IPS-15b (cell line): ENCODE data around the gene KIRREL2.
"Not testable (repeated sequence)": the region's sequence is repeated elsewhere in the genome, so short reads cannot be mapped to it uniquely, and the experiment has no call there.

Source experiments
- H3K27me3 ChIP-seq: one replicate; pipeline ENCODE4 v1.6.1; 2013; ENCODE audit warnings: low read length; ENCODE audit not compliant: control insufficient read depth, insufficient read depth
- H3K36me3 ChIP-seq: one replicate; pipeline ENCODE4 v1.6.1; 2013; ENCODE audit warnings: low read length; ENCODE audit not compliant: control insufficient read depth, insufficient read depth
- H3K4me1 ChIP-seq: one replicate; pipeline ENCODE4 v1.6.1; 2013; ENCODE audit warnings: mild to moderate bottlenecking, low read length; ENCODE audit not compliant: control insufficient read depth, insufficient read depth
- H3K4me3 ChIP-seq: one replicate; pipeline ENCODE4 v1.5.1; 2013; ENCODE audit warnings: low read depth, low read length
- H3K9ac ChIP-seq: one replicate; pipeline ENCODE4 v1.6.1; 2013; ENCODE audit warnings: low read depth, mild to moderate bottlenecking, low read length
- H3K9me3 ChIP-seq: one replicate; pipeline ENCODE4 v1.6.1; 2013; ENCODE audit warnings: mild to moderate bottlenecking, low read length; ENCODE audit not compliant: control insufficient read depth, insufficient read depth

KIRREL2 gene

DNA sequence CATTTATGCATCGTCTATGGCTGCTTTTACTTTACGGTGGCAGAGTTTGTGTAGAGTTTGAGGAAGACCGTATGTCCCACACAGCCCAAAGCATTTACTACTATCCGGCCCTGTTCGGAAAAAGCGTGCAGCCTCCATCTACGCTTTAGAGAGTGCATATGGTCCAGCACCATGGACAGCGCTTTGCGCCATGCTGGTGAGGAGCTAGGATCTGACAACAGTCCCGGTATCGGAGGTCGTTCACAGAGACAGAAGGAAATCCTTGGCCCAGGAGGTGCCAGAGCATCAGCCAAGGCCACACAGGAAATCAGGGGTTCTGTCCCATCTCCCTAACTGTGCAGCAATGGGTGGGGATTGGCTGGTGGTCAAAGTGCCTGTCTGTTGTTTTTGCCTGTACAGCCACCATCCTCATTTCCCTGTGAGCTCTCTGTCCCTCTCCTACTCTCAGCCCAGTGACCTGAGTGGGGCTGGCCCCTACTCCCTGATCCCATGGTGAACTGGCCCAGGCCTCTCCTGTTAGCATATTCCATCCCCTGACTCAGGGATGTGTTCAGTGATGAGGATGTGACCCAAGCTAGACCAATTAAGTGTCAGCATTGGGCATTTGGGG, 27.9 kb upstream of the KIRREL2 start:
- no peaks in the 10 kb centered on the region for H3K36me3 ChIP-seq
- no peaks in the 10 kb centered on the region for H3K4me1 ChIP-seq
- no peak overlapping the region for H3K9ac ChIP-seq
- peaks cover 10% of the 10 kb centered on the region for H3K27me3 ChIP-seq
- no peaks in the 10 kb centered on the region for H3K9me3 ChIP-seq
- no peak overlapping the region for H3K4me3 ChIP-seq

DNA sequence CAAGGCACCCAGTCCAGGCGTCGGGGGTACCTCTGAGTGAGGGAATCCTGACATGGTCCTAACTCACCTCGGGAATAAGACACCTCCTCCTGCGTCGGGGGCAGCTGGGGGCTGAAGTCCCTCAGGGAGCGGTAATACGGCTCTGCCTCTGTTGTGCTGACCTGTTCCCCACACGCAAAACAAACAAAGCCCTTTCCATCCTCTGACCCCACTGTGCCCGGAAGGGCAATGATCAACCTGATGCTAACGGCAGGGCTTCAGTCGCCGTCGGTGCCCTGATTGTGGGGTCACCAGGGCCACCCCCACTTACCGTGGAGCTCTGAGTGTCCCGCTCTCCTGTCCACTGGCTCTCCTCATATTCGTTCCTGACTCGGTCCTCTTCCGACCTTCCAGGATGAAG, 25.7 kb upstream of the KIRREL2 start:
- no peaks in the 10 kb centered on the region for H3K4me1 ChIP-seq
- no peaks in the 10 kb centered on the region for H3K36me3 ChIP-seq
- H3K9me3 ChIP-seq = no peaks in the 10 kb centered on the region
- no peak overlapping the region for H3K4me3 ChIP-seq
- no peak overlapping the region for H3K9ac ChIP-seq
- peaks cover 12% of the 10 kb centered on the region for H3K27me3 ChIP-seq

DNA sequence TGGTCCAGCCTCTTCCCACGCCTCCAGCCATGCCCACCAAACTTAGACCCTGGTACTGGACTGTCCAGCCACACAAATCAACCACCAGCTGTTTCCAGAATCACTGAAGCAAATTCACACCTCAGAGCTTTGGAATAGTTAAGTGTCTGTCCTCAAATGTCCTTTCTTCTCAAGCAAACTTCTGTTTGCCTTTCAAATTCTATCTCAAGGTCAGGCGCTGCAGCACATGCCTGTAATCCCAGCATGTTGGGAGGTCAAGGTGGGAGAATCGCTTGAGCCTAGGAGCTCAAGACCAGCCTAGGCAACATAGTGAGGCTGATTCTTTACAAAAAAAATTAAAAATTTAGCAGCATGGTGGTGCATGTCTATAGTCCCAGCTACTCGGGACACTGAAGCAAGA, 24.7 kb upstream of the KIRREL2 start:
- H3K9ac ChIP-seq = no peak overlapping the region
- H3K36me3 ChIP-seq = no peaks in the 10 kb centered on the region
- H3K9me3 ChIP-seq = no peaks in the 10 kb centered on the region
- H3K4me1 ChIP-seq = no peaks in the 10 kb centered on the region
- H3K27me3 ChIP-seq = peaks cover 12% of the 10 kb centered on the region
- H3K4me3 ChIP-seq = no peak overlapping the region

DNA sequence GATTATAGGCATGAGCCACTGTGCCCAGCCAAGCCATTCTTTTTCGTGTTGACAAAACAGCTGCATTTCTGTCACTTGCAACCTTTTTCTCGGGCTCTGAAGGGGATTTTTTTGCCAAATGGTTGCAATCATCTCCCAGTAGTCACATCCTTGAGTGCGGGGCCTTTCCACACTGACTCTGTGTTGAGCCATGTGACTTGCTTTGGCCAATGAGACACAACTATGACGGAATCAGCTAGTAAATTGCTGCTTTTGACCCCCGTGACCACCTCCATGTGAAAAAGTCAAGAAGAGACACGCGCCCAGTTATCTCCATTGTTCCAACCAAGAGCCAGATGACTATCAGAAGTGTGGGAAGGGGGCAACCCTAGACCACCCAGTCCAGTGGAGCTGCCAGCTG, 22.7 kb upstream of the KIRREL2 start:
- no peaks in the 10 kb centered on the region for H3K9me3 ChIP-seq
- no peak overlapping the region for H3K4me3 ChIP-seq
- H3K36me3 ChIP-seq = no peaks in the 10 kb centered on the region
- H3K9ac ChIP-seq = no peak overlapping the region
- H3K4me1 ChIP-seq = no peaks in the 10 kb centered on the region
- peaks cover 12% of the 10 kb centered on the region for H3K27me3 ChIP-seq

DNA sequence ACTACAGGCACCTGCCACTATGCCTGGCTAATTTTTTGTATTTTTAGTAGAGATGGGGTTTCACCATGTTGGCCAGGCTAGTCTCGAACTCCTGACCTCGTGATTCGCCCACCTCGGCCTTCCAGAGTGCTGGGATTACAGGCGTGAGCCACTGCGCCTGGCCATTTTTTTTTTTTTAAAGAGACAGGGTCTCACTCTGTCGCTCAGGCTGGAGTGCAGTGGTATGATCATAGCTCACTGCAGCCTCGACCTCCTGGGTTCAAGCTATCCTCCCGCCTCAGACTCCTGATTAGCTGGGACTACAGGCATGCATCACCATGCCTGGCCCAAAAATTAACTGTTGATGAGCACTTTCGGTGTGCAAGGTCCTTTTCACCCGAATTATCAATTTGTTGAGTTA, 20.6 kb upstream of the KIRREL2 start:
- H3K4me3 ChIP-seq, H3K36me3 ChIP-seq, H3K9ac ChIP-seq, H3K9me3 ChIP-seq, H3K4me1 ChIP-seq, H3K27me3 ChIP-seq: not testable (repeated sequence)

DNA sequence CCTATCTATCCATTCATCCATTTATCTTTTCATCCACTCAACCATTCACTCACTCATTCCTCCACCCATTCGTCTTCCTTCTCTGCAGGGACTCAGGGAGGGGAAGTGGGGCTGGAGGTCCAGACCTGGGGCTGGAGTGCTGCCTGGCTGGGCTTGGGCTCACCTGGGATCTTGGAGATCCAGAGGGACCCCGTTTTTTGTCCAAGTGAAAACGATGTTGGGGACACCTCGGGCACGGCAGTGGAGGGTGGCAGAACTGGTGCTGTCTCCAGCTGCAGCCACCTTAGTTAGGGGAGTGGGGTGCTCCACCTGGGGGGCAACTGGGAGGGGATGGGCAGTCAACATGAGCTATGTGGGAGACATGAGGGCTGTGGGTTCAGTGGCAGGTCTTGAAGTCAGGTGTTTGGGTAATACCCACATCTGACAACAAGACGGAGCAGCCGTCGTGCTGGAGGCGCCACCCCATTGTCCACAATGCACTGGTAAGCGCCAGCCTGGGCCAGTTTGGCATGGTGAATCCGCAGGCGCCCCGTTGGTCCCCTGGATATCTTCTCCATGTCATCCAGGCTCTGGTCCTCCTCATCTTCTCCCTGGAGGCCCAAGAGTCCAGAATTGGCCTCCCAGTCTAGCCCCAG, 14.6 kb upstream of the KIRREL2 start:
- Histone ChIP-seq H3K9ac (no peak overlapping the region), H3K4me3 (no peak overlapping the region), H3K36me3 (no peaks in the 10 kb centered on the region), H3K4me1 (no peaks in the 10 kb centered on the region), H3K27me3 (peaks cover 49% of the 10 kb centered on the region), H3K9me3 (no peaks in the 10 kb centered on the region)

DNA sequence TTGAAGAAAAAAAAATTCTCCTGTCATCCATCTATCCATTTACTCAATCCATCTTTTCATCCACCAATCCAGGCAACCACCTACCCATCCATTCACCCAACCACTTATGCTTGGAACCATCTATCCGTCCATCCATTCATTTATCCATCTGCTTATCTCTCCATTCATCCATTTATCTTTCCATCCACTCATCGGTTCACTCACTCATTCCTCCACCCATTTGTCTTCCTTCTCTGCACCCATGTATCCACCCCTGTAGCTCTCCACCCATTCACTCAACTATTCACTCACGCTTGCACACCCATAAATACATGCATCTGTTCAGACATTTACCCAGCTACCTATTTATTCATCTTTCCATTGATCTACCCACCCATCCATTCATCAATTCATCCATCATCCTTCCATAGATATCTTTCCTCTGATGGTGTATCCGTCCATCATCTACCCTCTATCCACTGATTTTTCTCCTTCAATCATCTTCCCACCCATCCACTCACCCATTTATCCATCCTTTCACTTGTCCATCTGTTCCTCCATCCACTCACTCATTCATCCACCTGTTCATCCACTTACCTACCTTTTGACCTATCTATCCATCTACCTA, 13.9 kb upstream of the KIRREL2 start:
- no peaks in the 10 kb centered on the region for H3K36me3 ChIP-seq
- H3K27me3 ChIP-seq = peaks cover 49% of the 10 kb centered on the region
- H3K9ac ChIP-seq = no peak overlapping the region

DNA sequence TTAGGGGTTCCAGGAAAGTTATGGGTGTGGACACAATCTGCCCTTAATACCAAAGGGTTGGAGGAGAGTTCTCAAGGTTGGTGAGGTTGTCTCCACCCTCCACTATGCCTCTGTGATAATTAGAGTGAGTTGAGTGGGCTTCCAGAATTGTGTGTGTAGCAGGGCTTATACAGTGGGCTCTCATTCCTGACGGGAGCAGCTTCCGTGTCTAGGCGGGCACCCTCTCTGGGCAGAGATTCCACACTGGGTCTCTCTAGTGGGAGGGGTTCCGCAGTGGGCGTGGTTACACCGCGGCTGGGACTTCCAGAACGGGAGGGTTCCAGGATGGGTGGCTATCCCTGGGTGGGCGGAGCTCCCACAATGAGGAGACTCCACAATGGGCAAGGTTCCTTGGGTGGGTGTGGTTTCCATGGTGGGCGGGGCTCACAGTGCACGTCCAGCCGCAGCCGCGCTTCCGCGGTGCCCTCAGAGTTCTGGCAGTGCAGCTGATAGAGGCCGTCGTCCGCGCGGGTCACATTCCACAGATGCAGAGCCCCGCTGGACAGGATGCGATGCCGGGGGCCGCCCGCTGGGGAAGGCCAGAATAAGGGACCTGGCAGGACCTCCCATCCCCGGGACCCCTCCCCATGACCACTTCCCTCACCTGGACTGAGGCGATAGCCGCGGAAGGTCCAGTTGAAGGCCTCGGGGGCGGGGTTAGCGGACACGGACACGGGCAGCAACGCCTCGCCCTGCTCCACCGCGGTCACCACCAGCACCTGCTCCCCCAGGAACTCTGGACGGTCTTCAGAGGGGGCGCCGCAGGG, 12.8 kb upstream of the KIRREL2 start:
- Histone ChIP-seq H3K36me3 (no peaks in the 10 kb centered on the region), H3K4me3 (peak overlapping the region; percentile 18), H3K9ac (no peak overlapping the region), H3K9me3 (no peaks in the 10 kb centered on the region), H3K4me1 (no peaks in the 10 kb centered on the region), H3K27me3 (peaks cover 52% of the 10 kb centered on the region)

More for the DNA sequence above, 13.9 kb upstream of the KIRREL2 start:
- no peak overlapping the region for H3K4me3 ChIP-seq
- H3K4me1 ChIP-seq = no peaks in the 10 kb centered on the region
- H3K9me3 ChIP-seq = no peaks in the 10 kb centered on the region

DNA sequence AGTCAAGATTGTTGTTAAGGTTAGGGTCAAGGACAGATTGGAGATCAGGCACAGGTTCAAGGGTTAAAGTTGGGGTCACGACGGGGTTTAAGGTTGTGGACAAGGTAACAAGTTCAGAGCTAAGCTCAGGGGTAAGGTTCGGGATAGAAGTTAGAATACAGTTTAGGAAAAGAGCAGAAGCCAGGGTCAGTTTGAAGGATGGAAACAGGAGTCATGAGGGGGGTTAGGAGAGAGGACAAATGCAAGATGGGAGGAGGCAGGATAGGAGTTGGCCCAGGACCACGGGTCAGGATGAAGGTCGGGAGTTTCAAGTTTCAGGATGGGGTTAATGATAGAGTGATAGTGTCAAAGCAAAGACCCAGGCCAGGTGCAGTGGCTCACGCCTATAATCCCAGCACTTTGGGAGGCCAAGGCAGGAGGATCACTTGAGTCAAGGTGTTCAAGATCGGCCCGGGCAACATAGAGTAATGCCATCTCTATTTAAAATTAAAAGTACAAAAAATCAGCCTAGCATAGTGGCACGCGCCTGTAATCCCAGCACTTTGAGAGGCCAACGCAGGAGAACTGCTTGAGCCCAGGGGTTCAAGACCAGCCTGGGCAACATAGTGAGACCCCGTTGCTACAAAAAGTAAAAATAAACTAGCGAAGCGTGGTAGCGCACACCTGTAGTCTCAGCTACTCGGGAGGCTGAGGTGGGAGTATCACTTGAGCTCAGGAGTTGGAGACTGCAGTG, 12.1 kb upstream of the KIRREL2 start:
- Histone ChIP-seq H3K4me3 (peak overlapping the region; percentile 65), H3K36me3 (no peaks in the 10 kb centered on the region), H3K9ac (no peak overlapping the region), H3K4me1 (no peaks in the 10 kb centered on the region), H3K27me3 (peaks cover 52% of the 10 kb centered on the region), H3K9me3 (no peaks in the 10 kb centered on the region)

DNA sequence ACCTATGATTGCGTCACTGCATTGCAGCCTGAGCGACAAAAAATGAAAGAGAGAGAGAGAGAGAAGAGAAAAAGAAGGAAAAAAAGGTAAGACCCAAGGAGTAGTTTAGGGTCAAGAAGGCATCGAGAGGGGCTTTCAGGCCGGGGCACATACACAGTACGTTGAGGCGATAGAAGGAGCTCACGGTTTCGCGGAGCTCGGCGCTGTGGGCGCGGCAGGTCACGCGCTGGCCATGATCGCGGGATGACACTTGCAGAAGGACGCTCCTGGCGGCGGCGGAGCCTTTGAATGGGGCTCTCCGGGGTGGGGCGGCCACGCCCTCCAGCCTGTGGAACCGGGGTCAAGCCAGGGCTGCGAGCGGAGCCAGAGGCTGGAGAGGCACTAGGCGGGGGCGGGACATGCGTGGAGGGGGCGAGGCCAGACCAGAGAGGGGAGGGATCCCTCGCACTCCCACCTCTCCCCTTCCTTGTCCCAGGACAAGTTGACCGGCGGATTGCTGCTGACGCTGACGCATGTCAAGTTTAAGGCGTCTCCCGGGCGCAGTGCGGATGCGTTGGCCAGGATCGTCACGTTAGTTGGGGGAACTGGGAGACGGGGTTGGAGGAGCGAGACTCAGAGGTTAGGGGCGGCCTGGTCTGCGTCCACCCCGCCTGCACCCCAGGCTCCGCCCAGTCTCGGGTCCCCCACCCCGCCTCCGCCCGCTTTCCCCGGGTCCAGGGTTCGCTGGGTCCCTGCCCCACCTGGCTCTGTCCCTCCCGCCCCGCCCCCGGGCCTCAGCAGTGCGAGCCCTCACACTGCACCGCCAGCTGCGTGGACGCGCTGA, 11.3 kb upstream of the KIRREL2 start:
- Histone ChIP-seq H3K27me3 (peaks cover 56% of the 10 kb centered on the region), H3K9ac (no peak overlapping the region), H3K9me3 (no peaks in the 10 kb centered on the region), H3K4me1 (no peaks in the 10 kb centered on the region), H3K4me3 (peak overlapping the region; percentile 65), H3K36me3 (no peaks in the 10 kb centered on the region)
